RWPE1 (cell line): ENCODE results near the gene TBCE.
A peak's percentile ranks its signal among the peaks of the same experiment; 100 is the strongest.

Experiments used
- CTCF ChIA-PET: fragments of 350-600 bp; sonication (Branson Sonifier 250); formaldehyde crosslinking; extraction: SDS; loops from one replicate; lab custom pipeline; 2021; lab: Yijun Ruan, JAX
- POLR2A ChIA-PET: fragments of 400-600 bp; formaldehyde crosslinking; extraction: SDS; loops from one replicate; lab custom pipeline; 2020; ENCODE audit warnings: antibody characterized with exemption; ENCODE audit not compliant: low non-redundant PET; lab: Yijun Ruan, JAX
- DNase-seq: peaks from one replicate; pipeline ENCODE4 v3.0.0; 2012; ENCODE audit warnings: low spot score
- H3K27ac ChIP-seq: fragments of 450-650 bp; 2 replicates; pipeline ENCODE4 v1.5.1; 2017
- CTCF ChIP-seq: fragments of 450-650 bp; conservative IDR thresholded peaks from 2 replicates; pipeline ENCODE4 v1.5.1; 2017; ENCODE audit warnings: low read depth, mild to moderate bottlenecking

Gene TBCE

GRCh38 chr1:235434001-235434400 is 66.8 kb downstream of the TBCE start:
- DNase-seq = no peak
- TF ChIP-seq CTCF = no peak
- ChIA-PET CTCF (interaction anchor here (0.7 kb wide), 1 partner anchor 910 kb away, joined by 3 read pairs; no protein-coding TSS in a partner anchor), POLR2A (interaction anchor here (0.5 kb wide), 1 partner anchor 185 kb away, joined by 4 read pairs; no protein-coding TSS in a partner anchor)
- no peak overlapping the region for H3K27ac ChIP-seq

- POLR2A ChIA-PET = no interaction called here
- no peak for TF ChIP-seq CTCF
- CTCF ChIA-PET = interaction anchor here (0.7 to 0.8 kb wide), 4 partner anchors 14 to 284 kb away, joined by 3 to 6 read pairs (median 4); partner anchors contain the start of gene B3GALNT2
- DNase-seq = no peak
- peak overlapping the region; percentile 37; the same call in 1 of the 2 replicates for H3K27ac ChIP-seq
These were observed 74.0 kb downstream of the TBCE start for GRCh38 chr1:235441159-235441685.

- no peak for TF ChIP-seq CTCF
- peak; percentile 66 for DNase-seq
- H3K27ac ChIP-seq = peak overlapping the region; percentile 73
- CTCF ChIA-PET = interaction anchor here (0.7 to 1.1 kb wide), 2 partner anchors 28 to 1340 kb away, joined by 3 to 4 read pairs; no protein-coding TSS in a partner anchor
- POLR2A ChIA-PET = no interaction called here
These were observed 75.7 kb downstream of the TBCE start for GRCh38 chr1:235442788-235443429.

- ChIA-PET POLR2A (no interaction called here), CTCF (no interaction called here)
- no peak overlapping the region for H3K27ac ChIP-seq
- DNase-seq = no peak
- no peak for TF ChIP-seq CTCF
These were observed 81.4 kb downstream of the TBCE start for GRCh38 chr1:235448616-235449015.

GRCh38 chr1:235450433-235450832 is 83.2 kb downstream of the TBCE start:
- POLR2A ChIA-PET = no interaction called here
- TF ChIP-seq CTCF = no peak

GRCh38 chr1:235450886-235451483 is 83.8 kb downstream of the TBCE start:
- DNase-seq = no peak
- CTCF ChIA-PET = interaction anchor here (0.6 kb wide), 1 partner anchor 78 kb away, joined by 3 read pairs; no protein-coding TSS in a partner anchor
- POLR2A ChIA-PET = no interaction called here
- no peak overlapping the region for H3K27ac ChIP-seq
- no peak for TF ChIP-seq CTCF

More at GRCh38 chr1:235450433-235450832, 83.2 kb downstream of the TBCE start:
- no peak for DNase-seq
- no peak overlapping the region for H3K27ac ChIP-seq
- CTCF ChIA-PET = no interaction called here
